Activated effector memory CD4-positive, alpha-beta T cell treated with anti-CD3 and anti-CD28 coated beads, Interleukin-2, amount 50 U/mL, for 16 hours (primary cell): ENCODE measurements around the gene LRRC37A3.
"Not testable (repeated sequence)": the region's sequence is repeated elsewhere in the genome, so short reads cannot be mapped to it uniquely, and the experiment has no call there.

Experiments
- DNase-seq: peaks from one replicate; pipeline ENCODE4 v3.0.0-alpha.2; 2020

LRRC37A3 gene

GRCh38 chr17:64925244-64925643 lies 6.0 kb upstream of the LRRC37A3 start:
- DNase-seq: not testable (repeated sequence)

- DNase-seq: not testable (repeated sequence)
These were observed 3.8 kb upstream of the LRRC37A3 start for GRCh38 chr17:64923051-64923568.

- DNase-seq: no peak
These were observed 1.3 kb upstream of the LRRC37A3 start for GRCh38 chr17:64920419-64921172.

- DNase-seq: no peak
These were observed 744 bp upstream of the LRRC37A3 start for GRCh38 chr17:64920026-64920418.

GRCh38 chr17:64918842-64919288 lies 413 bp downstream of the LRRC37A3 start:
- peak; percentile 83 for DNase-seq

- not testable (repeated sequence) for DNase-seq
These were observed 1.7 kb downstream of the LRRC37A3 start for GRCh38 chr17:64917540-64917939.

GRCh38 chr17:64915244-64915643 lies 4.0 kb downstream of the LRRC37A3 start:
- not testable (repeated sequence) for DNase-seq

GRCh38 chr17:64910191-64910514 lies 9.1 kb downstream of the LRRC37A3 start:
- DNase-seq: not testable (repeated sequence)

GRCh38 chr17:64909511-64910190 lies 9.6 kb downstream of the LRRC37A3 start:
- not testable (repeated sequence) for DNase-seq

GRCh38 chr17:64904069-64904468 lies 15.2 kb downstream of the LRRC37A3 start:
- DNase-seq: not testable (repeated sequence)

- DNase-seq: not testable (repeated sequence)
These were observed 22.1 kb downstream of the LRRC37A3 start for GRCh38 chr17:64897136-64897535.

GRCh38 chr17:64874210-64874609 lies 45.1 kb downstream of the LRRC37A3 start:
- not testable (repeated sequence) for DNase-seq

- peak; percentile 92 for DNase-seq
These were observed 71.5 kb downstream of the LRRC37A3 start for GRCh38 chr17:64847504-64848466.

GRCh38 chr17:64846892-64847291 lies 72.4 kb downstream of the LRRC37A3 start:
- not testable (repeated sequence) for DNase-seq

- not testable (repeated sequence) for DNase-seq
These were observed 75.4 kb downstream of the LRRC37A3 start for GRCh38 chr17:64843918-64844317.

- DNase-seq: not testable (repeated sequence)
These were observed 76.4 kb downstream of the LRRC37A3 start for GRCh38 chr17:64842900-64843299.

- DNase-seq: not testable (repeated sequence)
These were observed 78.3 kb downstream of the LRRC37A3 start for GRCh38 chr17:64840960-64841359.

GRCh38 chr17:64838513-64838912 lies 80.8 kb downstream of the LRRC37A3 start:
- not testable (repeated sequence) for DNase-seq

GRCh38 chr17:64837018-64837761 lies 82.1 kb downstream of the LRRC37A3 start:
- DNase-seq: peak; percentile 95

- peak; percentile 70 for DNase-seq
These were observed 82.7 kb downstream of the LRRC37A3 start for GRCh38 chr17:64836623-64837017.

- DNase-seq: not testable (repeated sequence)
These were observed 85.2 kb downstream of the LRRC37A3 start for GRCh38 chr17:64834060-64834459.

- not testable (repeated sequence) for DNase-seq
These were observed 88.6 kb downstream of the LRRC37A3 start for GRCh38 chr17:64830631-64831040.
